T-helper 17 cell (primary cell): ENCODE data around the gene SPINK14. TPM values are rescaled to one million over a fixed set of nuclear protein-coding genes. Genes with fewer than 3 reads are reported as not detected.

Experiments used
- ATAC-seq: fragments of 150-1000 bp; cut with Tn5 transposase; 2 replicates; pipeline ENCODE4 v1.10.0; 2021; ENCODE audit warnings: mild to moderate bottlenecking, moderate library complexity
- DNase-seq, 3 donors: peaks; one replicate each; pipeline versions ENCODE4 v3.0.0 to v3.0.0-alpha.2; 2020 to 2021
- H3K9me3 ChIP-seq: one replicate; pipeline ENCODE4 v1.7.0; 2013; ENCODE audit warnings: low read length, mild to moderate bottlenecking; ENCODE audit not compliant: control insufficient read depth, poor library complexity, severe bottlenecking
- H3K27ac Mint-ChIP-seq: one replicate; pipeline ENCODE4 v1.8.0; 2022; ENCODE audit warnings: mild to moderate bottlenecking, moderate library complexity, mixed read lengths
- H3K27me3 Mint-ChIP-seq: one replicate; pipeline ENCODE4 v1.8.0; 2022; ENCODE audit warnings: mixed read lengths
- H3K36me3 Mint-ChIP-seq: one replicate; pipeline ENCODE4 v1.8.0; 2022; ENCODE audit warnings: low read depth, mixed read lengths
- H3K4me1 Mint-ChIP-seq: one replicate; pipeline ENCODE4 v1.8.0; 2022; ENCODE audit warnings: mild to moderate bottlenecking, mixed read lengths
- H3K4me3 Mint-ChIP-seq: one replicate; pipeline ENCODE4 v1.8.0; 2022; ENCODE audit warnings: mild to moderate bottlenecking, moderate library complexity, mixed read lengths
- total RNA-seq, 4 donors: library from RNA in 2 of 4; stranded (reverse) in 2 of 4; gene quantifications; one replicate each; pipeline ENCODE4 v1.2.3 and lab custom pipeline; 2022 to 2026

The SPINK14 gene
- total RNA-seq, 2 donors from 2014 or later, result not detected

DNA sequence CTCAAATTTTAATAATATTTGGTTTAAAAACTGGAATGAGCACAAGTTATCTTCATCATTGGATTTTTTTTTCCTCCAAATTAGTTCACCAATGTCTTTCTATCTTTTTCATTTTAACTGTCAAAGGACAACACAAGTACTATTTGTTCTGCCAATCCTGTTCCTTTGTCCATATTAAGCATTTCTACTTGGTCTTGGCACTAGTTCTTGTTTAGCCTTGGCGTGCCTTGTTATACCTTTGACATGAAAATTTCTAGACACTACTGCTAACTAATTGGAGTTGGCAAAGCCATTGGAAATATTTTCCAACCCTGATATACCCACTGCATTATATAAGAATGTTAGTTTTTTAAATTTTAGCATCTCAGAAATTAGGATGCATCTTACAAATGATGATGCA is 38.3 kb downstream of the SPINK14 start:
- Mint-ChIP-seq H3K4me1 (no peaks in the 10 kb centered on the region), H3K4me3 (no peak overlapping the region), H3K27ac (no peak overlapping the region), H3K36me3 (peaks cover under 1% of the 10 kb centered on the region), H3K27me3 (peaks cover 17% of the 10 kb centered on the region)
- no peaks in the 10 kb centered on the region for H3K9me3 ChIP-seq
- DNase-seq, result no peak
- ATAC-seq, result no peak

DNA sequence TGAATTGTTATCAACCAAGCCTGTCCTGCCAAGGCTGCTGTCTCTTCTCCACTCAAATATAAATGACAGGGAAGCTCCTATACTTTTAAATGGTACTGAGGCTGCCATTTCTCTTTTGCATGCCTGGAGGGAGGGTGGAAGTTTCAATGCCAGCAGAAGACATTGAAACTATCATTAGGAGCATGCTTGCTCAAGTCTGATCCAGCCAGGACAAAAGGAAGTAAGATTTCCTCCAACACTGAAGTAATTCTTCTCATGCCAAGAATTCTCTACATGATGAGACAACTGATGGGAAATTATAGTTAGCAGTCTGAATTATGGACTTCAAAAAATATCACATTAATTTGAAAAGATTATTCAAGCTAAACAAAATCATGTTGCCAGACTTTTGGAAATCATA is 39.9 kb downstream of the SPINK14 start:
- no peak for ATAC-seq
- H3K4me1 Mint-ChIP-seq, result no peaks in the 10 kb centered on the region
- no peak overlapping the region for H3K27ac Mint-ChIP-seq
- no peaks in the 10 kb centered on the region for H3K9me3 ChIP-seq
- no peak for DNase-seq
- peaks cover 2% of the 10 kb centered on the region for H3K36me3 Mint-ChIP-seq
- H3K27me3 Mint-ChIP-seq, result peaks cover 25% of the 10 kb centered on the region
- no peak overlapping the region for H3K4me3 Mint-ChIP-seq

DNA sequence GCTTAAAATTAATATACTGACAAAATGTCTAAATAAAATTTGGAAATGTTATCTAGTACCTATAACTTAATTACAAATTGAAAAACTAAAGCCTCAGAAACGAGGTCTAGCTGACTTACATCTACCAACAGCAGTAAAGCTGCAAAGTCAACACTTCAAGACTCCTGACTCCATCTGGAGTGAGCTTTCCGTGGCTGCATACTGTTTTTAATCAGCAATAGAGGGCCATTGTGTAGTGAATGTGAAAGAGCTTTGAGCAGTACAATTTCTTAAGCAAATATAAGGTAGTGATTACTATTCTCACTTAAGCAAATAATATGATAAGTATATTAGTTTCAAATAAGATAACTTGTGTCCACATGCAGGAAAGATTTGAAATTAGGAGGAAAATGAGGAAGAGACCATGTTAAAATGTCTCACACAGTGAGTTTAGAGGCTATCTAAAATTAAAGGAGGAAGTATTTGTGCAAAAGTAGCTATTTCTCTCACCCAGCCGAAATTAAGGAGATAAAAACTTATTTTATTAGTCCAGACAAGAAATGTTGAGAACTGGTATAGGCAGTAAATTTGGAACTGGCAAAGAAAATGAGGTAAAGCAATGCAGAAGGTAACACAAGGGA is 40.9 kb downstream of the SPINK14 start:
- peaks cover 2% of the 10 kb centered on the region for H3K36me3 Mint-ChIP-seq
- no peaks in the 10 kb centered on the region for H3K4me1 Mint-ChIP-seq
- no peak for DNase-seq
- peaks cover 28% of the 10 kb centered on the region for H3K27me3 Mint-ChIP-seq
- no peak overlapping the region for H3K4me3 Mint-ChIP-seq
- ATAC-seq, result no peak
- H3K9me3 ChIP-seq, result no peaks in the 10 kb centered on the region
- no peak overlapping the region for H3K27ac Mint-ChIP-seq

DNA sequence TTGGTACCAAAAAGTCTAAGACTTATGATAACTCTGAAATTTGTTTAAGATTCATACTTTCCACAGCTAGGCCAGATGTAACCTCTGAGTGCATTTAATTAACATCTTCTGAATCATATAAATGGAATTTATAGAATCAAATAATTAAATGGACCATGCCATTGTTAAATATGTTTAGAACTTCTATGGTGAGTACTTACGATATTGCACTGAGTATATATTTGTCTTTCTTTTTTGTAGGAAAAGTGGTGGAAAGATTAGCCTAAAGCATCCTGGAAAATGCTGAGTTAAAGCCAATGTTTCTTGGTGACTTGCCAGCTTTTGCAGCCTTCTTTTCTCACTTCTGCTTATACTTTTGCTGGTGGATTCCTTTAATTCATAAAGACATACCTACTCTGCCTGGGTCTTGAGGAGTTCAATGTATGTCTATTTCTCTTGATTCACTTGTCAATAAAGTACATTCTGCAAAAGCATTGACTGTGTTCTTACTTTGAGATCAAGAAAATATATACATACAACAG is 46.4 kb downstream of the SPINK14 start:
- H3K9me3 ChIP-seq, result no peaks in the 10 kb centered on the region
- H3K4me1 Mint-ChIP-seq, result no peaks in the 10 kb centered on the region
- no peak overlapping the region for H3K4me3 Mint-ChIP-seq
- ATAC-seq, result no peak
- H3K27ac Mint-ChIP-seq, result no peak overlapping the region
- peaks cover 2% of the 10 kb centered on the region for H3K36me3 Mint-ChIP-seq
- DNase-seq, result no peak
- H3K27me3 Mint-ChIP-seq, result peaks cover 15% of the 10 kb centered on the region

DNA sequence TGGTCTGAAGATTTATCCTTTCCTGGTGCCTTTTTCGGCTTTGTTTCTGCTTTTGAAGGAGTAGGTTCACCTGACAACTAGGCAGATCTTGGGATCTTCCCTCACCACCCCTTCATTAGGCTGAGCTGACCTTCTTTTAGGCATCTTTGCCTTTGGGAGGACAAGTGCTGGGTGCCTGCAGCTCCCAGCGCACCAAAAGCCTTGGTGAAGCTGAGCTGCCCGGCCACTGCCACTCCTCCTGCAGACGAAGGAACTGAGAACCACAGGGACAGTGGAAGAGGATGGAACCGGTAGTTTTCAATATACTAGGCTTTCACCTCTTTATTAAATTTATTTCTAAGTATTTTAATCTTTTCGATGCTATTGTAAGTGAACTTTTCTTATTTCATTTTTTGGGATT is 53.2 kb downstream of the SPINK14 start:
- Mint-ChIP-seq H3K36me3 (peaks cover 3% of the 10 kb centered on the region), H3K4me3 (no peak overlapping the region), H3K27me3 (peaks cover 19% of the 10 kb centered on the region), H3K27ac (no peak overlapping the region), H3K4me1 (no peaks in the 10 kb centered on the region)
- no peaks in the 10 kb centered on the region for H3K9me3 ChIP-seq
- ATAC-seq (no peak), DNase-seq (no peak)

DNA sequence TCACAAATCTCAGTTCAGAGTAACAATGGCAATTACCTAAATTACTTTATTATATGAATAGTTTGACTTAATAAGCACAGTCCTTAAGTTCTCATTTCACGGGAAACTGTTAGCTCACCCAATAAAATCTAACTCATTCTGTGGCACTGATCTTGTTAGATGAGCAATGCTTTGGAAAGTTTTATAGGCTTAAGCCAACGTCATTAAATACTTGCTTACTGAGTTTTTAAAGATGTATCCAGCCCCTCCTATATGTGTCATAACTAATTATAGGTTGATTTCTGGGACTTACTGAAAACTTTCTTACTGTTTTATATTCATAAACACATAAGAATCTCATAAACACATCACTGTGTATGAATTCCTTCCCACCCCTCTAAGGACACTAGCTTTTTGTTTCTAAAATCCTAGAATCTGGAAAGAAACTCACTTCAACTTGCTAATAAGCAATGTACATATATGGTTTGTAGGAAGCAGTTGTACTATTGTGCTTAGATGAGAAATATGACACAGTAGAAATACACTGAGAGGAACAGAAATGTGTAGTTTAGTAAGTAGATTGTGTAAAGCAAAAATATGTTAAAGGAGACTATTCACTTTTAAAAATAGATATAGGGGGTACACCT is 55.9 kb downstream of the SPINK14 start:
- Mint-ChIP-seq H3K36me3 (peaks cover 3% of the 10 kb centered on the region), H3K27ac (no peak overlapping the region)
- no peak for ATAC-seq

More for the DNA sequence above, 55.9 kb downstream of the SPINK14 start:
- no peaks in the 10 kb centered on the region for H3K4me1 Mint-ChIP-seq
- no peaks in the 10 kb centered on the region for H3K9me3 ChIP-seq
- no peak overlapping the region for H3K4me3 Mint-ChIP-seq
- no peak for DNase-seq
- H3K27me3 Mint-ChIP-seq, result peaks cover 24% of the 10 kb centered on the region

Other genes starting within 250 kb of the SPINK14 start
- gene SPINK5, start 104.6 kb upstream of the SPINK14 start, total RNA-seq, result not detected
- not detected for gene SPINK6, start 34.5 kb downstream of the SPINK14 start, total RNA-seq
- gene MARCOL, start 70.0 kb downstream of the SPINK14 start, total RNA-seq, result not detected
- not detected for gene SPINK13, start 100.2 kb downstream of the SPINK14 start, total RNA-seq
- gene SPINK7, start 143.9 kb downstream of the SPINK14 start, total RNA-seq, result not detected
- not detected for gene SPINK9, start 167.0 kb downstream of the SPINK14 start, total RNA-seq
- gene FBXO38, start 215.4 kb downstream of the SPINK14 start, total RNA-seq, result 10 to 100 TPM; 51.2 to 51.7 TPM